ENCODE measurements around the gene SMAD3. TPM values are rescaled to one million over a fixed set of nuclear protein-coding genes. Genes with fewer than 3 reads are reported as not detected.

SMAD3 gene
- total and polyA plus RNA-seq, 2 of the 8 experiments (the other 6 are each of a cell fraction or from before 2014, with no cell fraction given), result 10.1 to 12.4 TPM

- TF ChIP-seq RNF2 (IDR thresholded peaks at IDR 0.05; ENCODE audit: borderline replicate concordance, low read depth, low read length, missing control alignments, poor library complexity, severe bottlenecking), result no peak
These were observed 40.4 kb upstream of the SMAD3 start (continued) for GRCh38 chr15:67024998-67025368.

Measured in H1 (cell line).